ENCODE results near the gene MRPL43. TPM values are rescaled to one million over a fixed set of nuclear protein-coding genes. Genes with fewer than 3 reads are reported as not detected.

MRPL43 gene
- total RNA-seq, 1 donor from 2014 or later, result 54.5 TPM

- H3K9me3 ChIP-seq, result no peaks in the 10 kb centered on the region
- TF ChIP-seq CTCF (IDR thresholded peaks at IDR 0.05), result no peak
- H3K27me3 ChIP-seq, result no peaks in the 10 kb centered on the region
- intact Hi-C loops (cut with DNase I), result loop anchor here (2.0 to 10.0 kb wide), 6 partner anchors 43 to 1645 kb away; partner anchors contain the start of genes HIF1AN, KAZALD1, OGA and SLF2
- peaks cover 23 to 24% of the 10 kb centered on the region in 2 donors for H3K36me3 ChIP-seq
- H3K27ac ChIP-seq, result peak within 1 kb of the TSS; percentile 99 to 100
- DNase-seq (ENCODE audit: low spot score in 2 of 2), result no peak
- peak within 1 kb of the TSS; percentile 79 to 92 for H3K4me3 ChIP-seq
- H3K4me1 ChIP-seq, result peaks cover 23 to 34% of the 10 kb centered on the region in 2 donors
Observed at GRCh38 chr10:100999742-101000126, 12.4 kb upstream of the MRPL43 start, which contains the start of gene LZTS2. Gene LZTS2 (plus strand): TSS chr10:100999808. CDS start chr10:101002539, 2,731 bp downstream.

GRCh38 chr10:100998991-100999741 is 11.9 kb upstream of the MRPL43 start:
- peak overlapping the region; percentile 79 to 92 for H3K4me3 ChIP-seq
- peak overlapping the region; percentile 99 to 100 for H3K27ac ChIP-seq
- H3K27me3 ChIP-seq, result no peaks in the 10 kb centered on the region
- H3K9me3 ChIP-seq, result no peaks in the 10 kb centered on the region
- peaks cover 18% of the 10 kb centered on the region in 2 donors for H3K36me3 ChIP-seq
- H3K4me1 ChIP-seq, result peaks cover 23 to 32% of the 10 kb centered on the region in 2 donors
- TF ChIP-seq CTCF (IDR thresholded peaks at IDR 0.05), result peak; percentile 94 to 99 (median 96)
- intact Hi-C loops (cut with DNase I), result loop anchor here (1.0 to 10.0 kb wide), 7 partner anchors 14 to 818 kb away; partner anchors contain the start of genes HIF1AN, KAZALD1, OGA and SLF2
- DNase-seq (ENCODE audit: low spot score in 2 of 2), result peak; percentile 27 to 89

- Histone ChIP-seq H3K9me3 (no peaks in the 10 kb centered on the region), H3K36me3 (peaks cover 14 to 16% of the 10 kb centered on the region in 2 donors), H3K27ac (peak overlapping the region; percentile 99 to 100), H3K4me3 (peak overlapping the region; percentile 79 to 92), H3K27me3 (no peaks in the 10 kb centered on the region), H3K4me1 (peaks cover 19 to 32% of the 10 kb centered on the region in 2 donors)
- DNase-seq (ENCODE audit: low spot score in 2 of 2), result peak; percentile 44 to 90
- intact Hi-C loops (cut with DNase I), result loop anchor here (1.0 to 10.0 kb wide), 7 partner anchors 15 to 819 kb away; partner anchors contain the start of genes HIF1AN, KAZALD1, OGA and SLF2
- TF ChIP-seq CTCF (IDR thresholded peaks at IDR 0.05), result no peak
Observed at GRCh38 chr10:100998183-100998990, 11.1 kb upstream of the MRPL43 start.

GRCh38 chr10:100997360-100998182 is 10.3 kb upstream of the MRPL43 start:
- intact Hi-C loops (cut with DNase I), result loop anchor here (1.0 to 10.0 kb wide), 8 partner anchors 16 to 820 kb away; partner anchors contain the start of genes HIF1AN, KAZALD1, OGA and PDZD7
- Histone ChIP-seq H3K36me3 (peaks cover 8% of the 10 kb centered on the region in 2 donors), H3K27ac (peak overlapping the region; percentile 99 to 100), H3K9me3 (no peaks in the 10 kb centered on the region), H3K27me3 (no peaks in the 10 kb centered on the region), H3K4me1 (peaks cover 16 to 32% of the 10 kb centered on the region in 2 donors), H3K4me3 (peak overlapping the region; percentile 79 to 92)
- TF ChIP-seq CTCF (IDR thresholded peaks at IDR 0.05), result peak; percentile 87 to 95 (median 90)
- peak in 1 of 2 donors; percentile 86 for DNase-seq (ENCODE audit: low spot score in 2 of 2)

Measured in ascending aorta (tissue), 2 donors.